Sciatic nerve (tissue), 2 donors: ENCODE data around the gene CANT1. TPM values are rescaled to one million over a fixed set of nuclear protein-coding genes. Genes with fewer than 3 reads are reported as not detected.
"Not testable (repeated sequence)": the region's sequence is repeated elsewhere in the genome, so short reads cannot be mapped to it uniquely, and the experiment has no call there.

Experiments used
- ATAC-seq: fragments of 200-7000 bp; cut with Tn5 transposase; one replicate; pipeline ENCODE4 v1.9.1; 2020; ENCODE audit warnings: mild to moderate bottlenecking, moderate library complexity
- DNase-seq: peaks from one replicate; pipeline ENCODE4 v3.0.0-alpha.2; 2020; ENCODE audit warnings: low spot score
- intact Hi-C: fragments of 100-400 bp; cut with DNase I; formaldehyde crosslinking; loops from one replicate; pipeline ENCODE4 v1.14.2; 2022
- total RNA-seq: library from RNA; stranded (reverse); fragmentation: NEBNext Ultra II Directional; extraction: Animal tissue kit (Norgen Biotek cat#: 25700); gene quantifications from one replicate; pipeline ENCODE4 v1.2.1, GENCODE V29; 2021
- donor health status: DM: no; HTN: no; CAD: no.
- donor health status: DM: no; HTN: no; CAD: no.

The CANT1 gene
- total RNA-seq, 1 donor from 2014 or later, result 28.9 TPM

DNA sequence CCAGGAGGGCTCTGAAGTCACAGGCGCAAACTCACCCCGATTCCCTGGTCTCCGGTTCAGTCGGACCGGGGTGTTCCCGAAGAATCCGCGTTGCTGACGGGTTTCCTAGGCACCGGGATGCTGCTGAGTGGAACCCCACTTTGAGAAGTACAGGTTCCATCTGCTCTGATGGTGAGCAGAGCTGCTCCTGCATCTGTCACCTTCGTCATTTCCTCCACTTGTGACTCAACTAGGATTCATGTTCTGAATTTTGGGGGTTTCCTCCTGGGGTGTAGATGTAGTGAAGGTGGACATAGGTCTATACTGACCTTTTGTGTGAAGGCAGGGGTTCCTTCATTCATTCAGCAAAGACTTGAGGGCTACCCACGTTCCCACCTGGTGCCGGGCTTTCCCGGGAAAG, 54.9 kb downstream of the CANT1 start:
- intact Hi-C loops, result no loop called here
- ATAC-seq (no peak), DNase-seq (no peak)

- intact Hi-C loops, result no loop called here
- DNase-seq, result no peak
- ATAC-seq, result peak; percentile 65
Measured at GRCh38 chr17:78953356-78954350, 55.9 kb downstream of the CANT1 start.

DNA sequence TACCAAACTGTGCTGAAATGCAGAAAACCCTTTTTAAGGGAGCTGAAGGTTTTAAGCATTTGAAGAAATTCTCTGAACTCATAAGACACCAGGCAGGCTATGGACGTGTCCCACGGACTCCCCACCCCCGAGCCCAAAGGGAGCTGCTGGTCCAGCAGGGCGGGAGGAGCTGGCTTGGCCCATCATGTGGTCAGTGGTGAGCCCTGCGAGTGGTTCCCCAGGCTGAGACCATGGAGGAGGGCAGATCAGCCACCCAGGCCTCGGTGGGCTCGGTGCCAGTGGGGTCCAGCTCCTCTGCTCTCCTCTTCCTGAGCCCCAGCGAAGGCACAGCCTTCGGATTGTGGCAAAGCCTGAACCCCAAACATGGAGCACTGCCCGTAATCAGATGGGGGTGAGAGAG, 56.9 kb downstream of the CANT1 start:
- ATAC-seq (peak; percentile 59), DNase-seq (no peak)
- intact Hi-C loops, result no loop called here

GRCh38 chr17:78951967-78952551, 57.5 kb downstream of the CANT1 start:
- DNase-seq (no peak), ATAC-seq (peak; percentile 55)
- intact Hi-C loops, result no loop called here

DNA sequence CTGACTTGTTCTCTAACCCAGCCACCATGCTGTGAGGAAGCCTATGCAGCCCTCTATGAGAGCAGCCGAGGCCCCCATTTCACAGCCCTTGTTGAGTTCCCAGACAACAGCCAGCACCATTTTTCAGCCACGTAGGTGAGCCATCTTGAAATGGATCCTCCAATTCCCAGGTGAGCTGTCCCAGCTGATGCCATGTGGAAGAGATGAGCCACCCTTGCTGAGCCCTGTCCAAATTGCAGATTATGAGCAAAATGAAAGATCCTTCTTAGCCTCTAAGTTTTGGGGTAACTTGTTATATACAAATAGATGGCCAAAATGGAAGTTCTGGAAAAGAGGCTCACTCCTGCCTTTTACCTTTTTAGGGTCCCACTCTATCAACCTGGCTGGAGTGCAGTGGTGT, 58.7 kb downstream of the CANT1 start:
- DNase-seq, result no peak
- no peak for ATAC-seq
- intact Hi-C loops, result no loop called here

DNA sequence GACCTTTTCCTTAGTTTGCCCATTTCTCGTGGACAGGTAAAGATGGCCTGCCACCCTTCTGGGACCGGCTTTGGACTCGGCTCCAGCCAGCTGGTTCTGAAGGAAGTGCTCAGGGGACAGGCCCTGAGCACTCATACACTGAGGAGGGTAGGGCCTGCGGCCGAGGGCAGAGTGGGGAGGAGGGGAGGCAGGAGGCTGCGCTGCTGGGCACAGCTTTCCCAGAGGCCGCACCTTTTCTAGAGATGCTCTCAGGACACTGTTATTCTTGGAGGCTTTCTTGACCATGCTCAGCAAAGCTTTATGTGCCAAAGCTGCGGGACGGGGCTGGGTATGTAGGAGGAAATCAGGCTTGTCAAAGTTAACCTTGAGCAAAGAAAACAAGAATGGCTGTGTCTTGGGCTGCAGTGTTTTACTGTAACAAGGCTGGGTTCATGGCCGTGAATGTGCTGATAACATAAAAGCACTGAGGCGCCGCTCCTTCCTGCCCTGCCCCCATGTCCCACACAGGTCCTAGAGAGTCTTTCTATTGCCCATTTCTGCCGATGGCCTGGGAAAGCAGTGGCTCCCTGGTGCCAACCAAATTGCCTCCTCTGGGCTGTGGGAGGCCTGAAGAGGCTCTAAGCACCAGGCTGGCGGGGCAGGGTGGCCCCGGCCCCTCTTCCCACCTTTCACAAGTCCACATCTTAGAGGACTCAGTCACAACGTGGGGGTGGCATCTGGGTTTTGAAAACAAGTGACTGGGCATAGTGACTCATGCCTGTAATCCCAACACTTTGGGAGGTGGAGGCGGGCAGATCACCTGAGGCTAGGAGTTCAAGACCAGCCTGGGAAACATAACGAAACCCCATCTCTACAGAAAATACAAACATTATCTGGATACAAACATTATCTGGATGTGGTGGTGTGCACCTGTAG, 62.1 kb downstream of the CANT1 start:
- ATAC-seq, result peak; percentile 54
- DNase-seq, result no peak
- intact Hi-C loops, result no loop called here

DNA sequence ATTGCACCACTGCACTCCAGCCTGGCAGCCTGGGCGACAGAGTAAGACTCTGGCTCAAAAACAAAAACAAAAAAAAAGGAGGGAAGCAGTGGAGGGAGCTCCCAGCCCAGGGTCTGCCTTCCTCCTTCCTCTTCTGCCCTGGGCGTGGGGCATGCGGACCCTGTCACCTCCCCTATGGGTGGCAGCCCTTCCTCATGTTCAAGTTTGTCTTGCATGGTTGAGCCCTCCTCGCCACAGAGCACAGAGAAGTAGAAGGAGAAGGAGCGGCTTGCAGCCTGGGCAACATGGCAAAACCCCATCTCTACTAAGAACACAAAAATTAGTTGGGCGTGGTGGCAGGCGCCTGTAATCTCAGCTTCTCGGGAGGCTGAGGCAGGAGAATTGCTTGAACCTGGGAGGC, 62.9 kb downstream of the CANT1 start:
- no peak for ATAC-seq
- DNase-seq, result no peak
- intact Hi-C loops, result no loop called here

- intact Hi-C loops, result no loop called here
- ATAC-seq (no peak), DNase-seq (no peak)
Measured at GRCh38 chr17:78946131-78946530, 63.4 kb downstream of the CANT1 start.

DNA sequence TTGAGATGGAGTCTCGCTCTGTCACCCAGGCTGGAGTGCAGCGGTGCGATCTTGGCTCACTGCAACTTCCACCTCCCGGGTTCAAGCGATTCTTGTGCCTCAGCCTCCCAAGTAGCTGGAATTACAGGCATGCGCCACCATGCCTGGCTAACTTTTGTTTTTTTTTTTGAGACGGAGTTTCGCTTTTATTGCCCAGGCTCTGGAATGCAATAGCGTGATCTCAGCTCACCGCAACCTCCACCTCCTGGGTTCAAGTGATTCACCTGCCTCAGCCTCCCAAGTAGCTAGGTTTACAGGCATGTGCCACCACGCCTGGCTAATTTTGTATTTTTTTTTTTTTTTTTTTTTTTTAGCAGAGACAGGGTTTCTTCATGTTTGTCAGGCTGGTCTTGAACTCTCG, 64.1 kb downstream of the CANT1 start:
- intact Hi-C loops, DNase-seq, ATAC-seq: not testable (repeated sequence)

DNA sequence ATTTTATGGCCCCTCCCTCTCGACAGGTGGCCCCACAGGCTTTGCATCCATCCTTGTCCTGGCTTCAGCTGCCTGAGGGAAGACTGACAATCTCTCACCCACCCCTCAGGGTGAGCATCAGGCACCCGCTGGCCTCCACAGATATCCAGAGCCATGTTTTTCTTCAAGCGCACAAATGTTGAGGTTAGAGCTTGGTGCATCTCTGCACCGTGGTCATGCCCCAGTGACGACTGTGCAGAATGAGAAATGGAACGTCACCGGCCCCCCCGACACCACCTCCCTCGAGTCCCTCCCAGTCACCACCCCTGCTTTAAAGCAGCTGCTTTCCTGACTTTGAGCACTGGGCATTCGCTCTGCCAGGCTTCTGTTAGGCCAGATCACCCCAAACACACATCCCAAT, 64.6 kb downstream of the CANT1 start:
- ATAC-seq (no peak), DNase-seq (no peak)
- intact Hi-C loops, result no loop called here

DNA sequence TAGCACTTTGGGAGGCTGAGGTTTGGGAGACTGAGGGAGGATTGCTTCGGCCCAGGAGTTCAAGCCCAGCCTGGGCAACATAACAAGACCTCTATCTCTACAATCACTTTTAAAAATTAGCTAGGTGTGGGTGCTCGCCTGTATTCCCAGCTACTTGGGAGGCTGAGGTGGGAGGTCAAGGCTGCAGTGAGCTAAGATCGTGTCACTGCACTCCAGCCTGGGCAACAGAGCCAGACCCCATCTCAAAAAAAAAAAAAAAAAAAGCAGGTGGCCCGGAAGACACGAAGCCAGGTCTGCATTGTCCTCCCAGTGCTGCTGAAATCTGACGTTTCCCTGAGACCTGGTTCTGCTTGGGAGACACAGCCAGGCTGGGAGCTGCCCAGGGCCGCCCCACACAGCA, 65.5 kb downstream of the CANT1 start:
- ATAC-seq (no peak), DNase-seq (no peak)
- intact Hi-C loops, result no loop called here

Other genes starting within 250 kb of the CANT1 start
- 75.9 TPM for gene CYTH1, start 227.5 kb downstream of the CANT1 start, total RNA-seq
- gene USP36, start 168.9 kb downstream of the CANT1 start, total RNA-seq, result 109 TPM
- 16.7 TPM for gene CEP295NL, start 106.6 kb downstream of the CANT1 start, total RNA-seq
- 720 TPM for gene TIMP2, start 84.4 kb downstream of the CANT1 start, total RNA-seq
- 147 TPM for gene LGALS3BP, start 29.8 kb downstream of the CANT1 start, total RNA-seq
- 22.6 TPM for gene C1QTNF1, start 14.4 kb upstream of the CANT1 start, total RNA-seq
- 57.3 TPM for gene ENGASE, start 65.1 kb upstream of the CANT1 start, total RNA-seq